Brain microvascular endothelial cell (primary cell): ENCODE measurements around the gene LCAT.

Source experiments
- DNase-seq: peaks from one replicate; pipeline ENCODE4 v3.0.0-alpha.2; 2020
- H3K27ac ChIP-seq: fragments of 250-450 bp; sonication (Bioruptor Pico); 2 replicates; pipeline ENCODE4 v1.5.1; 2020; ENCODE audit warnings: mild to moderate bottlenecking, moderate library complexity
- H3K27me3 ChIP-seq: fragments of 250-450 bp; sonication (Bioruptor Pico); replicated peaks from 2 replicates; pipeline ENCODE4 v1.5.1; 2020; ENCODE audit warnings: mild to moderate bottlenecking
- H3K36me3 ChIP-seq: fragments of 250-450 bp; sonication (Bioruptor Pico); replicated peaks from 2 replicates; pipeline ENCODE4 v1.5.1; 2020; ENCODE audit warnings: mild to moderate bottlenecking
- H3K4me3 ChIP-seq: 2 replicates; pipeline ENCODE4 v1.5.1; 2011; ENCODE audit warnings: low read depth, mild to moderate bottlenecking, control low read depth, low read length, moderate library complexity
- in situ Hi-C: cut with HindIII; loops from 2 replicates; pipeline ENCODE4 v1.10.0; 2017; ENCODE audit warnings: low sequenced_read_pairs, low pct_ligation_motif_present
- TF ChIP-seq, protein P1 (sequence below): IDR thresholded peaks from 2 replicates; pipeline ENCODE4 v1.5.1; 2011; ENCODE audit warnings: low read depth, mild to moderate bottlenecking, moderate library complexity, low read length, control low read depth, inconsistent platforms; ENCODE audit errors: missing control alignments

The LCAT gene

DNA sequence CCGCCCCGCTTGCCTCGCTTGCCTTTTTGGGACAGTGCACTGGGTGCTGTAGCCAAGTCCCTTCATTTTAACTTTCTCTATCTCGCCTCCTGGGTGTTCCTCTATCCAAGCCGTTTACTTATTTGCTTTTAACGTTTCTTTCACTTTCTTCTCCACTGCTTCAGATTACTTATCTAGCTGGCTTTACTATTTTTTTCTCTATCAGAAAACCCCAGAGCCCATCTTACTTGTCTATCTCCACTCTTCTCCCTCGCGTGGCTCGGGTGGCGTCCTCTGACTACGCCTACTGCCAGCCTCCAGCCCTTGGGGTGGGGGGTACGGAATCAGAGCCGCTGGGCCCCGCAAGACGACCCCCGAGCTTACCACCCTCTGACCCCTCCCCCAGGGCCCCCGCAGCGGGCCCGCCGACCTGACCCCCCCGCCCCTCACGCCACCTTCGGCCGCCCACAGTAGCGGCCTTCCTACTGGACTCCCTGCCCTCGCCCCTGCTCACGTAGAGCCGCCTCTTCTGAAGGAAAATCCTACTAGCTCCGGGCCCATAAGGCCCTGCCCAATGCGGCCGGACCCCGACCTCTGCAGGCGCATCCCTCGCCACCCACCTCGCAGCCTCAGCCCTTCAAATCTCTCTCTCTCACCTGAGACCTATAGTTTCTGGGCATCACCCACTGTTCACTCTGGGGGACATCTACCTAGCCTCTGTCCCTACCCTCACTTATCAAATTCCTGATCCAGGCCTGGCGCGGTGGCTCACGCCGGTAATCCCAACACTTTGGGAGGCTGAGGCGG, 25.5 kb upstream of the LCAT start:
- no peak for DNase-seq
- Histone ChIP-seq H3K36me3 (no peaks in the 10 kb centered on the region), H3K4me3 (peak overlapping the region; percentile 84), H3K27me3 (no peaks in the 10 kb centered on the region), H3K27ac (no peak overlapping the region)
- in situ Hi-C loops, result no loop called here
- TF ChIP-seq, protein P1, sequence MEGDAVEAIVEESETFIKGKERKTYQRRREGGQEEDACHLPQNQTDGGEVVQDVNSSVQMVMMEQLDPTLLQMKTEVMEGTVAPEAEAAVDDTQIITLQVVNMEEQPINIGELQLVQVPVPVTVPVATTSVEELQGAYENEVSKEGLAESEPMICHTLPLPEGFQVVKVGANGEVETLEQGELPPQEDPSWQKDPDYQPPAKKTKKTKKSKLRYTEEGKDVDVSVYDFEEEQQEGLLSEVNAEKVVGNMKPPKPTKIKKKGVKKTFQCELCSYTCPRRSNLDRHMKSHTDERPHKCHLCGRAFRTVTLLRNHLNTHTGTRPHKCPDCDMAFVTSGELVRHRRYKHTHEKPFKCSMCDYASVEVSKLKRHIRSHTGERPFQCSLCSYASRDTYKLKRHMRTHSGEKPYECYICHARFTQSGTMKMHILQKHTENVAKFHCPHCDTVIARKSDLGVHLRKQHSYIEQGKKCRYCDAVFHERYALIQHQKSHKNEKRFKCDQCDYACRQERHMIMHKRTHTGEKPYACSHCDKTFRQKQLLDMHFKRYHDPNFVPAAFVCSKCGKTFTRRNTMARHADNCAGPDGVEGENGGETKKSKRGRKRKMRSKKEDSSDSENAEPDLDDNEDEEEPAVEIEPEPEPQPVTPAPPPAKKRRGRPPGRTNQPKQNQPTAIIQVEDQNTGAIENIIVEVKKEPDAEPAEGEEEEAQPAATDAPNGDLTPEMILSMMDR, result no peak

DNA sequence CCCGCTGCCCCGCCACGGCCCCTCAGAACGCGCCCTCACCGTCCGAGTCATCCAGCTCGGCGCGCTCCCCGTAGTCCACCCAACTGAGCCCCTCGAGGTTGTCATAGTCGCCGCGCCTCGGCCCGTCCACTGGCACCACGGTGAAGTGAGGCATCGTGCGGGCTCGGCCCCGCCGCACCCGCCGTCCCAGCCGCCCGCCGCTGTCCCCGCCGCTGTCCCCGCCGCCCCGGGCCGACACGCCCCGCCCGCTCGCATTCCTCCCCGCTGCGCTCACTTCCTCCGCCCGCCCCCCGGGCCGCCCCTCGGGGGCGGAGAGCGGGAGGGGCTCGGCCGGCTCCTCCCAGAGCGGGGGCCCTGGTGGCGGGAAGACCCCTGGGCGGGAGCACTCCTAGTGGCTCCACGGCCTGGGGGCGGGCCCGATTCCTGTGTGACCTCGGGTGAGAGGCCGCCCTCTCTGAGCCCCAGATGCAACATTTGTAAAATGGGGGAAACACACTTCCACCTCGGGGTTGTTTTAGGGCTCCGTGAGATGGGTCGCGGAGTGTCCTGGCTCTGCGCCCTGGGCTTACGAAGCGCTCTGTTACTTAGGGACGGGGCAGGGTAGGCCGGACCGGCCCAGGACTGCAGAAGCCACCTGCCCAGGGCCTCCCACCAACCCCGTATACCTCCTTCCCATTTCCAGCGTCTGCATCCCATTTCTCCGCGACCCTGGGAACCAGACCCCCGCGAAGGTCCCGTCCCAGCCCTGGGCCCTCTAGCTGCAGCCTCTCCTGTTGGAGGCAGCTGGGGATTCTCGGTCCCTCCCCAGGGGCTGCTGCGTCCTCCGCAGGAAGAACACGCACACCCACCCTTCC, 24.7 kb upstream of the LCAT start, which contains the start of gene SLC12A4:
TSS of gene SLC12A4 (minus strand) at position 238 of the 854 bp plus-strand sequence. CDS start at position 154, 84 bp downstream.
- no peaks in the 10 kb centered on the region for H3K36me3 ChIP-seq
- peak within 1 kb of the TSS; percentile 91 for H3K27ac ChIP-seq
- no peaks in the 10 kb centered on the region for H3K27me3 ChIP-seq
- H3K4me3 ChIP-seq, result peak within 1 kb of the TSS; percentile 84
- DNase-seq, result peak; percentile 39
- TF ChIP-seq, protein P1, result peak; percentile 1
- in situ Hi-C loops, result no loop called here

DNA sequence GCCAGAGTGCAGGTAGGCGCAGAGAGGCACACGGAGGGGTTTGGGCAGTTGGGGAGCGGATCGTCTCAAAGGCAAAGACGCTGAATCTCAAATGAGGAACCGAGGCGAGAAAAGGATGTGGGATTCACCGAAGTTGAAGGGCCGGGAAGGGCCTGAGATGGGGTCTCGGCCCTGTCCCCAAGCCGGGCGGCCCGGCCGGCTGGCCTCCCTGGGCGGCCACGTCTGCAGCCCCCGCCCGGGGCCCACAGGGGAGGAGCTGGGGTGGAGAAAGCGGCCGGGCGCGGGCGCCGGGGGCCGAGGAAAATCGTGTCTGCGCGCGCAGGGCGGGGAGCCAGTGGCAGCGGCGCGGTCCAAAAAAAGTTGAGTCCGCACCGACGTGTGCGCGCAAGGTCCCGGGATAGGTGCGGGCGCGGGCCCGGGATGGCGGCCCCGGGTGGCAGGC, 24.1 kb upstream of the LCAT start:
- no peaks in the 10 kb centered on the region for H3K27me3 ChIP-seq
- peak overlapping the region; percentile 91 for H3K27ac ChIP-seq
- peak overlapping the region; percentile 84 for H3K4me3 ChIP-seq
- TF ChIP-seq, protein P1, result no peak
- H3K36me3 ChIP-seq, result peaks cover 6% of the 10 kb centered on the region
- in situ Hi-C loops, result no loop called here
- DNase-seq, result no peak

DNA sequence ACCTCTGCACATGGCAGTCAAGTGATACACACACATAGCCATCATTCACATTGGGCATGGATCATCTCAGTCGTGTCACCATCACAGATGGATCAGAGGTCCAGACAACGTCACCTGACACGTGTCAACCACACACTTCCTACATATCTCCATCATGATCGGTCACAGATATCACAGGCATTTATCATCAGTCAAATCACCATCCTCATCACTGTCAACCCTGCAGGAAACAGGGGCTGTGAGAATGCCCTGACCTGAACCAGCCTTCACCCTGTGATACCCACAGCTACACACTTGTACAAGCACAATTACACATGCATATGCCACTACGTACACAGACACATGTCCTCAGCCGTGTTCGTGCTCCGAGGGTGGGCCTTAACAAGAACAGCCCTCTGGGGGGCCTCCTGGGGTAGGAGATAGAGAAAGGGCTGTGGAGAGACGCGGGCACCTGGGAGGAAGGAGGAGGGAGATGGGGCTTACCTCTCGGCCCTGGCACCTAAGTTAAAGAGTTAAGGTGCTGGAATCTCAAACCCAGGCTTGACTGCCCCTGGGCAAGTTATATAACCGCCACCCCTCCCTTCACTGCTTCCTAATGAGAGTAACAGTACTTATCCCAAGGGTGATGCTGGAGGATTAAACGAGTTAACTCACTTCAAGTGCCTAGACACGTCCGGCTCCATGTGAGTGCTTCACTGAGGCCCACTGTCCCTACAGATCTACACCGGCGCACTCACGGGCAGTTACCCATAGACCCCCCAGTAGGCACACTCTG, 23.4 kb upstream of the LCAT start:
- Histone ChIP-seq H3K27me3 (no peaks in the 10 kb centered on the region), H3K27ac (peak overlapping the region; percentile 91), H3K4me3 (peak overlapping the region; percentile 84), H3K36me3 (peaks cover 12% of the 10 kb centered on the region)
- in situ Hi-C loops, result no loop called here
- TF ChIP-seq, protein P1, result peak; percentile 8
- DNase-seq, result peak; percentile 47

DNA sequence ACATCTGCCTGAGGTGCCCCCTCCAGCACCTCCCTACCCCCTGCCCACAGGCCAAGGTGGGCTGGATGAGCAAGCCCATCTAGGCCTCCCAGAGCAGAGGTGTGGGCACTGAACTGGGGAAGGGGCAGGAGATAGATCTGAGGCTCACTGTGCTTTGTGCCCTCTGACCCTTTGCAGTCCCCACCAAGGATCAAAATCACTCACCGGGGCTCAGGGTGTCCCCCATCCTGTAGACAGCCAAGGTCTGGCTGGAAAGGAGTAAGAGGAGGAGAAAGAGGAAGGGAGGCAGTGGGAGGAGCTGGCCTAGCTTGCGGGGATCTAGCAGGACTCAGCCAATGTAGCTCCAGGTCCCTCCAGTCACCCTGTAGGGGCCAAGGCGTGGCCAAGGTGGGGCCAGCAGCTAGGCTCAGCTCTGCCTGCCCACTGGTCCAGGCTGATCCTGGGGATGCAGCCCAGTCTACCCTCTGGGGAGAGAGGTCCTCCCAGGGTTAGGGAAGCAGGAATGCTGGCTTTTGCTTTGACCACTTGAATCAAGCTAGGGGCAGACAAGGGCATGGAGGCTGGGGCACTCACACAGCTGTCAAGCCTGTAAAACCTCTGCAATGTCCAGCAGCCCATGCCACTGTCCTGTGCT, 22.7 kb upstream of the LCAT start:
- no peak for DNase-seq
- no peaks in the 10 kb centered on the region for H3K27me3 ChIP-seq
- H3K27ac ChIP-seq, result peak overlapping the region; percentile 22
- in situ Hi-C loops, result no loop called here
- H3K4me3 ChIP-seq, result peak overlapping the region; percentile 84
- H3K36me3 ChIP-seq, result peaks cover 19% of the 10 kb centered on the region
- TF ChIP-seq, protein P1, result no peak
